GM12878 (cell line): Measurements from ENCODE around the gene RARA.

Experiments used
- CHD4 ChIP-seq: fragments of 200-600 bp; sonication (generic); IDR thresholded peaks from 2 replicates; pipeline ENCODE4 v1.6.1; 2016; ENCODE audit warnings: mild to moderate bottlenecking
- NBN ChIP-seq: fragments of 450-650 bp; IDR thresholded peaks from 2 replicates; pipeline ENCODE4 v1.6.1; 2016
- TBL1XR1 ChIP-seq: IDR thresholded peaks from 2 replicates; pipeline ENCODE4 v1.6.1; 2012; ENCODE audit warnings: low read depth, low read length, improper control_type of control experiment

DNA sequence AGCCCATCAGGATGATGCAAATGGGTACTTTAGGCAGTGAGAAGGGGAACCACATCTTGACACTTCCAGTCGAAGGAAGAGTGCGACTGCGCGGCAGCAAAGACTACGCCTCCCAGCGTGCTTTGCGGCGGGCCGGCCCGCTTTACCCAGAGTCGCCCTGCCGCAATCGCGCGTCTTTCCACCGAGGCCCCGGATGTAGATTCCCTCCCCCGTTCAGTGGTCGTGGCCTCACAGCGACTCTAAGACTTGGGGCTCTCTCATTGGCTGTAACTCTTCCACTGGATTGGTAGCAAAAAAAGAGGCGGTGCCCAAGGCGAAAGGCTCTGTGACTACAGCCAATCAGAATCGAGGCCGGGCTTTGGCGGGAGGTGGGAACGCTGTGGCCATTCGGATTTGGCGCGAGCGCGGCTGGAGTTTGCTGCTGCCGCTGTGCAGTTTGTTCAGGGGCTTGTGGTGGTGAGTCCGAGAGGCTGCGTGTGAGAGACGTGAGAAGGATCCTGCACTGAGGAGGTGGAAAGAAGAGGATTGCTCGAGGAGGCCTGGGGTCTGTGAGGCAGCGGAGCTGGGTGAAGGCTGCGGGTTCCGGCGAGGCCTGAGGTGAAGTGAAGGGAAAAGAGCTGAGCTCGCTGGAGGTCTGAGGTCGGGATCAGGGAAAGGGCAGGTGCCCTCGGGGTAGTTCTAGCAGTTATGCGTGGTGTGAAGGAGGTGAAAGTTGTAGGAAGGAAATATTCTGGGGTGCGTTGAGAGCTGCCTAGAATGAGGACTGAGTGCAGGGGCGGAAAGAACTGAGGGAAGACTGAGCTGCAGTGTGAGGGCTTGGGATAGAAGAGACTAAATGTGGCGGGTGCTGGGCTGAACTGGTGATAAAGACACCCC lies 21.2 kb upstream of the RARA start, which contains the start of gene CDC6:
- TF ChIP-seq NBN (peak; percentile 70), CHD4 (no peak), TBL1XR1 (no peak)
